ENCODE measurements around the gene ATP5PD. TPM values are rescaled to one million over a fixed set of nuclear protein-coding genes. Genes with fewer than 3 reads are reported as not detected.

Gene ATP5PD
- total RNA-seq (2022), result 362 and 455 TPM in 2 replicates
- Bru-seq, nascent RNA, result percentile 90 among the genes with signal in this experiment
- percentile 93 among the genes with signal in this experiment for BruChase-seq, experiment 1, labeled RNA remaining after a 6-hour chase
- percentile 85 among the genes with signal in this experiment for BruChase-seq, experiment 2, labeled RNA remaining after a 2-hour chase
- long read RNA-seq, transcript ATP5PD-201 (6 exons, 603 nt), result major isoform, 266 of 290 reads
- long read RNA-seq, partial matches to known transcripts, result 9 of 290 reads
- long read RNA-seq, other reads (novel, unspliced or antisense), result 13 of 290 reads

DNA sequence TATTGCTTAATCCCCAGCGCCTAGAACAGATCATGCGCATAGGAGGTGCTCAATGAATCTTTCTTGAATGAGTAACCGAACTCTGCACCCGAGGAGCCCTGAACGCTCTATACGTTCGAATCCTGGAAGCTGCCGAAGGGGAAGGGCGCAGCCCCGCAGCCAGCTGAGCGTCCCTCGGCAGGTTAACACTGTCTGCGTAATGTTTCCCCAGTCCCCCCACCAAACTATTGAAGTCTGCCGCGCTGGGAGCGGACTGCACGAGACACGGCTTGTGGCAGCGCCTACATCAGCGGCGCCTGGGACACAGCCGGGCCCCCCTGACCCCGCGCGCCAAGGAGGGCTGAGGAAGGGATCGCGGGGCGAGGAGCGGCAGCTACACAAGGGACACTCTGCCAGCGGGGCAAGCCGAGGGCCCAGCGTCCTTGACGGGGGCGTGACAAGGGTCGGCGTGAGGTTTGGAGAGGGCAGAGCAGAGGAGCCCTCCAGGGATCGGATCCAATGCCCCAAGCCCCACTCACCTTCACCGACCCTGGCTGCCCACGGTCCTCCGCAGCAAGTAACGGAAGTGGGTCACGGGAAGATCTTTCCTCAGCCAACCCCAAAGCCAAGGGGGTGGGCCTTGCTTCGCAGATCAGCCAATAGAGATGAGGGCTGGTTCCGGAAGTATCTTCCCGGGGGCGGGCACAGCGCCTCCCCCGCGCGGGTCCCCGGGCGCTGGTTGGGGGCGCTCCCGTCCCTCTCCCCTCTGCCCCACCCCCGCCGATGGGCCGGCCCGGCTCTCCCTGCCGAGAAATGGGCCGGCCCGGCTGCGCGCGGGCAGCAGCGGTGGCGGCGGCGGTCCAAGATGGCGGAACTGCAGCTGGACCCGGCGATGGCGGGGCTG is at the start of gene ATP5PD, which contains the start of gene KCTD2:
Gene ATP5PD, minus strand, starts transcription at position 563 of the 883 bp plus-strand sequence. CDS start 4,319 bp downstream, outside the sequence.
Gene KCTD2, plus strand, starts transcription at position 819 of the 883 bp plus-strand sequence. Its CDS starts 26 bp downstream, at position 845.
- H3K27me3 Mint-ChIP-seq (ENCODE audit: insufficient read depth, unreplicated experiment), result no peaks in the 10 kb centered on the region
- peak; percentile 96 for DNase-seq (ENCODE audit: unreplicated experiment)
- TSS peak; percentile 62 for BruUV-seq (replicated peaks)
- peaks cover 13% of the 10 kb centered on the region for H3K4me1 Mint-ChIP-seq (ENCODE audit: insufficient read depth, unreplicated experiment)
- ChIA-PET CTCF (interaction anchor here (1.0 kb wide), 1 partner anchor 59 kb away, joined by 6 read pairs; the partner anchor contains the start of gene CDR2L), POLR2A (interaction anchor here (0.5 to 4.9 kb wide), 27 partner anchors 8 to 410 kb away, joined by 3 to 63 read pairs (median 5); partner anchors contain the start of genes ARMC7, CDR2L, FDXR and JPT1)
- peak within 1 kb of the TSS; percentile 95 for H3K27ac Mint-ChIP-seq (ENCODE audit: low read depth, unreplicated experiment)
- no peaks in the 10 kb centered on the region for H3K9me3 Mint-ChIP-seq (ENCODE audit: unreplicated experiment)
- peaks cover 47% of the 10 kb centered on the region for H3K36me3 Mint-ChIP-seq (ENCODE audit: insufficient read depth, unreplicated experiment)
- TF ChIP-seq, protein P1, sequence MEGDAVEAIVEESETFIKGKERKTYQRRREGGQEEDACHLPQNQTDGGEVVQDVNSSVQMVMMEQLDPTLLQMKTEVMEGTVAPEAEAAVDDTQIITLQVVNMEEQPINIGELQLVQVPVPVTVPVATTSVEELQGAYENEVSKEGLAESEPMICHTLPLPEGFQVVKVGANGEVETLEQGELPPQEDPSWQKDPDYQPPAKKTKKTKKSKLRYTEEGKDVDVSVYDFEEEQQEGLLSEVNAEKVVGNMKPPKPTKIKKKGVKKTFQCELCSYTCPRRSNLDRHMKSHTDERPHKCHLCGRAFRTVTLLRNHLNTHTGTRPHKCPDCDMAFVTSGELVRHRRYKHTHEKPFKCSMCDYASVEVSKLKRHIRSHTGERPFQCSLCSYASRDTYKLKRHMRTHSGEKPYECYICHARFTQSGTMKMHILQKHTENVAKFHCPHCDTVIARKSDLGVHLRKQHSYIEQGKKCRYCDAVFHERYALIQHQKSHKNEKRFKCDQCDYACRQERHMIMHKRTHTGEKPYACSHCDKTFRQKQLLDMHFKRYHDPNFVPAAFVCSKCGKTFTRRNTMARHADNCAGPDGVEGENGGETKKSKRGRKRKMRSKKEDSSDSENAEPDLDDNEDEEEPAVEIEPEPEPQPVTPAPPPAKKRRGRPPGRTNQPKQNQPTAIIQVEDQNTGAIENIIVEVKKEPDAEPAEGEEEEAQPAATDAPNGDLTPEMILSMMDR (IDR thresholded peaks at IDR 0.05; ENCODE audit: unreplicated experiment), result no peak
- intact Hi-C loops (cut with micrococcal nuclease), result loop anchor here (1.0 to 2.0 kb wide), 2 partner anchors 11 to 86 kb away; no protein-coding TSS in a partner anchor
- peak within 1 kb of the TSS; percentile 98 for H3K4me3 Mint-ChIP-seq (ENCODE audit: unreplicated experiment)

GRCh38 chr17:75096082-75096625 is 49.4 kb upstream of the ATP5PD start:
- CTCF ChIA-PET, result interaction anchor here (0.7 to 2.9 kb wide), 3 partner anchors 18 to 400 kb away, joined by 3 to 10 read pairs (median 6); no protein-coding TSS in a partner anchor
- peak overlapping the region; percentile 62 for H3K4me3 Mint-ChIP-seq (ENCODE audit: unreplicated experiment)

GRCh38 chr17:75094871-75095399 is 48.2 kb upstream of the ATP5PD start:
- Mint-ChIP-seq H3K27ac (ENCODE audit: low read depth, unreplicated experiment) (no peak overlapping the region), H3K9me3 (ENCODE audit: unreplicated experiment) (no peaks in the 10 kb centered on the region), H3K4me1 (ENCODE audit: insufficient read depth, unreplicated experiment) (peaks cover 46% of the 10 kb centered on the region), H3K36me3 (ENCODE audit: insufficient read depth, unreplicated experiment) (peaks cover 21% of the 10 kb centered on the region), H3K4me3 (ENCODE audit: unreplicated experiment) (no peak overlapping the region), H3K27me3 (ENCODE audit: insufficient read depth, unreplicated experiment) (no peaks in the 10 kb centered on the region)
- ChIA-PET POLR2A (interaction anchor here (0.7 to 4.9 kb wide), 12 partner anchors 16 to 111 kb away, joined by 3 to 37 read pairs (median 4); partner anchors contain the start of genes ARMC7, CDR2L, JPT1 and MRPL58), CTCF (interaction anchor here (0.8 to 2.9 kb wide), 3 partner anchors 19 to 107 kb away, joined by 5 to 10 read pairs (median 6); no protein-coding TSS in a partner anchor)
- intact Hi-C loops (cut with micrococcal nuclease), result no loop called here
- TF ChIP-seq, protein P1 (IDR thresholded peaks at IDR 0.05; ENCODE audit: unreplicated experiment), result no peak
- no peak for DNase-seq (ENCODE audit: unreplicated experiment)
- no TSS peak for BruUV-seq (replicated peaks)

More at GRCh38 chr17:75096082-75096625, 49.4 kb upstream of the ATP5PD start:
- Mint-ChIP-seq H3K4me1 (ENCODE audit: insufficient read depth, unreplicated experiment) (peaks cover 35% of the 10 kb centered on the region), H3K27ac (ENCODE audit: low read depth, unreplicated experiment) (peak overlapping the region; percentile 98), H3K27me3 (ENCODE audit: insufficient read depth, unreplicated experiment) (no peaks in the 10 kb centered on the region), H3K36me3 (ENCODE audit: insufficient read depth, unreplicated experiment) (peaks cover 26% of the 10 kb centered on the region), H3K9me3 (ENCODE audit: unreplicated experiment) (no peaks in the 10 kb centered on the region)
- peak; percentile 97 for DNase-seq (ENCODE audit: unreplicated experiment)
- no TSS peak for BruUV-seq (replicated peaks)
- intact Hi-C loops (cut with micrococcal nuclease), result no loop called here
- TF ChIP-seq, protein P1 (IDR thresholded peaks at IDR 0.05; ENCODE audit: unreplicated experiment), result no peak
- POLR2A ChIA-PET, result interaction anchor here (0.8 to 4.9 kb wide), 18 partner anchors 8 to 108 kb away, joined by 3 to 37 read pairs (median 5); partner anchors contain the start of genes ARMC7, ATP5PD, CDR2L and JPT1

All from MCF 10A (cell line).